ENCODE data around the gene RTN1.

The RTN1 gene

DNA sequence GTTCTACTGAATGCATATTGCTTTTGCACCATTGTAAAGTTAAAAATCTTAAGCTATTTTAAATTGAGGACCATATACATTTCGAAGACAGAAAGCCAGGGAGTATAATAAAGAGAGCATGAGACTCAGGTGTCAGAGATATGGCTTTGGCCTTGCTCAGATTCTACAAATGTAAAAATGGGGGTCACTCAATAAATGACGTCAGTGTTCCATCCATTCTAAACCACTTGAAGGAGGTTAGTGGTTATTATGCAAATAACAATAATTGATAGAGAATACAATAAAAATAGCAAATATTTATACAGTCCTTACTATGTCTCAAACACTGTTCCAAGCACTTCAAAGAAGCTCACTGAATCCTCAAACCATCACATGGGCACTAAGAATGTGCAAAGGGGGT is 20.1 kb downstream of the RTN1 start:
- Histone ChIP-seq H3K23ac (ENCODE audit: low read depth, low read length, poor library complexity) (no peak overlapping the region), H2AFZ (ENCODE audit: low read length) (no peak overlapping the region), H2BK5ac (ENCODE audit: low read length) (no peak overlapping the region), H3K14ac (ENCODE audit: low read length) (no peak overlapping the region), H3K4me2 (ENCODE audit: insufficient read depth, low read length, poor library complexity, severe bottlenecking) (no peak overlapping the region), H3K9ac (ENCODE audit: low read depth, low read length, poor library complexity) (no peak overlapping the region), H2BK12ac (ENCODE audit: low read length) (no peak overlapping the region), H2BK120ac (ENCODE audit: low read depth, low read length) (no peak overlapping the region), H3K36me3 (replicated peaks in 1 of 2; ENCODE audit: control insufficient read depth in 2 of 2, insufficient read depth in 2 of 2, low read length in 2 of 2) (no peaks in the 10 kb centered on the region), H2AK5ac (ENCODE audit: low read depth, low read length) (no peak overlapping the region), H4K91ac (ENCODE audit: low read depth, low read length, poor library complexity) (no peak overlapping the region), H4K8ac (ENCODE audit: low read depth, low read length) (no peak overlapping the region), H3K27ac (replicated peaks; ENCODE audit: low read length) (no peak overlapping the region), H3K4ac (ENCODE audit: low read length) (no peak overlapping the region), H3K79me1 (ENCODE audit: low read depth, low read length) (no peaks in the 10 kb centered on the region), H3K9me3 (replicated peaks in 1 of 2; ENCODE audit: control insufficient read depth in 2 of 2, insufficient read depth in 1 of 2, low read depth in 1 of 2, low read length in 2 of 2) (no peaks in the 10 kb centered on the region), H3K4me1 (ENCODE audit: control insufficient read depth in 2 of 2, insufficient read depth in 1 of 2, low read depth in 1 of 2, low read length in 2 of 2) (no peaks in the 10 kb centered on the region), H3K27me3 (ENCODE audit: control insufficient read depth in 3 of 3, insufficient read depth in 3 of 3, low read depth in 1 of 3, low read length in 3 of 3) (no peaks in the 10 kb centered on the region), H2BK15ac (ENCODE audit: low read length) (no peak overlapping the region), H3K4me3 (ENCODE audit: low read length in 2 of 2) (no peak overlapping the region), H3K18ac (ENCODE audit: low read length) (no peak overlapping the region)
- no CpG with 5 or more reads among the region's 2 CpGs for WGBS, 2 donors (ENCODE audit: extremely low coverage in 2 of 2, insufficient read length in 2 of 2, insufficient replicate concordance in 1 of 2)
- no peak for DNase-seq (ENCODE audit: low spot score)

DNA sequence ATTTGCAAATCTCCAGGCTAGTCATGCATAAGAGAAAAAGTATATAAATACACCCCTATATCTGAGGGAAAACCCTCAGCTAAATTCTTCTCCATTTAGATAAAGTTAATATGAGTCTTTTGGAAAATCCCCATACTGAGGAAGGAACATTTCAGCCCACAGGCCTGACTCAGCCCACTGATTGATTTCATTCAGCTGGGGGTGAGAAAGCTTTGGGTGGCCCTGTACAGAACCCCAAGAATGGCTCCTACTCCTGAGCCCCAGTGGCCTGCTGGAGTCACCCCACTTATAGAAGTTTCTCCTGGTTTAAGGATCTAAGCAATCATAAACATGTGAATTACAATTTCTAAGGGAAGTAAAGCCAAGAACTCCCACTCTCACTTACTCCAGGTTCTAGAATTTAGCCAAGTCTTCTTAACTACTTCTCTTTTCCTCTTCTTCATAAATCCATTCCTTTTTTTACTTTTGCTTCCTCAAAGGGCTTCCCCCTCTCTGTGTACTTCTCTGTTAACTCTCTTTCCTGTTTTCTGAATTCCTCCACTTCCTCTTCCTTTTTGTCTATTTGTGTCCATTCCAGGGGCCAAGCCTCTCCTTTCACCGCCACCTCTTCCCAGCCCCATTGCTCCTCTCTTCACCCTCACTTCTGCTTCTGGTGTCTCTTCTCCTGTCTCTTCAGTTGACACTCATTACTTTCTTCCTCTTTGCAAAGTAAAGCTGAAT is 21.0 kb downstream of the RTN1 start:
- H3K9ac ChIP-seq (ENCODE audit: low read depth, low read length, poor library complexity): no peak overlapping the region
- H3K4me1 ChIP-seq (ENCODE audit: control insufficient read depth in 2 of 2, insufficient read depth in 1 of 2, low read depth in 1 of 2, low read length in 2 of 2): no peaks in the 10 kb centered on the region
- no peak overlapping the region for H4K91ac ChIP-seq (ENCODE audit: low read depth, low read length, poor library complexity)
- no peak overlapping the region for H2BK120ac ChIP-seq (ENCODE audit: low read depth, low read length)
- H2BK15ac ChIP-seq (ENCODE audit: low read length): no peak overlapping the region
- no peaks in the 10 kb centered on the region for H3K9me3 ChIP-seq (replicated peaks in 1 of 2; ENCODE audit: control insufficient read depth in 2 of 2, insufficient read depth in 1 of 2, low read depth in 1 of 2, low read length in 2 of 2)
- peaks cover 0 to 3% (median 0%) of the 10 kb centered on the region in 3 experiments for H3K27me3 ChIP-seq (ENCODE audit: control insufficient read depth in 3 of 3, insufficient read depth in 3 of 3, low read depth in 1 of 3, low read length in 3 of 3)
- no peak overlapping the region for H2AFZ ChIP-seq (ENCODE audit: low read length)
- no peaks in the 10 kb centered on the region for H3K79me1 ChIP-seq (ENCODE audit: low read depth, low read length)
- no peak for DNase-seq (ENCODE audit: low spot score)
- peak overlapping the region; percentile 18 for H3K4me2 ChIP-seq (ENCODE audit: insufficient read depth, low read length, poor library complexity, severe bottlenecking)
- no peak overlapping the region for H2BK12ac ChIP-seq (ENCODE audit: low read length)
- no peak overlapping the region for H2AK5ac ChIP-seq (ENCODE audit: low read depth, low read length)
- H4K8ac ChIP-seq (ENCODE audit: low read depth, low read length): no peak overlapping the region
- H3K4ac ChIP-seq (ENCODE audit: low read length): no peak overlapping the region
- no CpG with 5 or more reads among the region's 1 CpG for WGBS, 2 donors (ENCODE audit: extremely low coverage in 2 of 2, insufficient read length in 2 of 2, insufficient replicate concordance in 1 of 2)
- H3K14ac ChIP-seq (ENCODE audit: low read length): no peak overlapping the region
- H3K23ac ChIP-seq (ENCODE audit: low read depth, low read length, poor library complexity): no peak overlapping the region
- no peaks in the 10 kb centered on the region for H3K36me3 ChIP-seq (replicated peaks in 1 of 2; ENCODE audit: control insufficient read depth in 2 of 2, insufficient read depth in 2 of 2, low read length in 2 of 2)
- no peak overlapping the region for H3K27ac ChIP-seq (replicated peaks; ENCODE audit: low read length)
- H3K18ac ChIP-seq (ENCODE audit: low read length): no peak overlapping the region
- H3K4me3 ChIP-seq (ENCODE audit: low read length in 2 of 2): no peak overlapping the region
- no peak overlapping the region for H2BK5ac ChIP-seq (ENCODE audit: low read length)

DNA sequence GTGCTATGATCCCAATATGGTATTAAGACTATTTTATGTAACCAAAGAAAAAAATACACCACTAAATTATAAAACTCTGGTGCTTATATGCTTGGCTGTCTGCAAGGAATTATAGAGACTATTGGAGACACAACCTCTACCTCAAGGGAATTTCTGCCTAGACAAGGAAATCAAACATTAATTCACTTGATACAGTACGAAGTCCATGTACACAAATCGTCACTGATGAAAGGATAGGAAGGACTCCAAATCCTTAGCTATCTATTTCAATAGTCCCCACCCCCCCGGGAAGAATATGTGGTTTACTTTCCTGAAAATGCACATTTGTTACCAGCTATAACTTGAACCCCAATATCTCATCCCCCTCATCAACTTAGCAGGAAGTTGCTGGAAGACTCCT is 21.9 kb downstream of the RTN1 start:
- no peaks in the 10 kb centered on the region for H3K4me1 ChIP-seq (ENCODE audit: control insufficient read depth in 2 of 2, insufficient read depth in 1 of 2, low read depth in 1 of 2, low read length in 2 of 2)
- H2BK15ac ChIP-seq (ENCODE audit: low read length): no peak overlapping the region
- H3K4me3 ChIP-seq (ENCODE audit: low read length in 2 of 2): no peak overlapping the region

DNA sequence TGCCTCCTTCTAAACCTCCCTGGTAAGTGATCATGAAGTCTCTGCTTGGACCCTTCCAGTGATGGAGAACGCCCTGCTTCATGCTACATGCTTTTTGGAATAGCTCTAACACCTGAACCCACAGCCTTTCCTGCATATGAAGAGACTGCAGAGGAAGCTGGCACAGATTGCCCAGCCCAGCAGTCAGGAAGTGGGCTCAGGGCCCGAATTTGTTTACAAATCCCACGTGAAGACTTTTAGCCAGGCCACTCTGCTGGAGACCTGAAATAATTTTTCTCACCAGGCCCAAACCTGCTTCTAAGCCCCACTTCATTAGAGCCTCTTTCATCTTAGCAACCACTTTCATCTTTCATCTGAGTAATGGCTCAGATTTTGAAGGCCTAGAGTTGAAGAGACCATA is 22.9 kb downstream of the RTN1 start:
- H2BK15ac ChIP-seq (ENCODE audit: low read length): no peak overlapping the region

More for the DNA sequence above, 21.9 kb downstream of the RTN1 start:
- Histone ChIP-seq H4K8ac (ENCODE audit: low read depth, low read length) (no peak overlapping the region), H3K79me1 (ENCODE audit: low read depth, low read length) (no peaks in the 10 kb centered on the region), H2BK5ac (ENCODE audit: low read length) (no peak overlapping the region), H3K14ac (ENCODE audit: low read length) (no peak overlapping the region), H2BK12ac (ENCODE audit: low read length) (no peak overlapping the region), H3K27ac (replicated peaks; ENCODE audit: low read length) (no peak overlapping the region), H4K91ac (ENCODE audit: low read depth, low read length, poor library complexity) (no peak overlapping the region), H2AK5ac (ENCODE audit: low read depth, low read length) (no peak overlapping the region), H3K36me3 (replicated peaks in 1 of 2; ENCODE audit: control insufficient read depth in 2 of 2, insufficient read depth in 2 of 2, low read length in 2 of 2) (no peaks in the 10 kb centered on the region), H3K4me2 (ENCODE audit: insufficient read depth, low read length, poor library complexity, severe bottlenecking) (no peak overlapping the region), H3K23ac (ENCODE audit: low read depth, low read length, poor library complexity) (no peak overlapping the region), H2AFZ (ENCODE audit: low read length) (no peak overlapping the region), H3K9me3 (replicated peaks in 1 of 2; ENCODE audit: control insufficient read depth in 2 of 2, insufficient read depth in 1 of 2, low read depth in 1 of 2, low read length in 2 of 2) (no peaks in the 10 kb centered on the region), H3K9ac (ENCODE audit: low read depth, low read length, poor library complexity) (no peak overlapping the region), H2BK120ac (ENCODE audit: low read depth, low read length) (no peak overlapping the region), H3K27me3 (ENCODE audit: control insufficient read depth in 3 of 3, insufficient read depth in 3 of 3, low read depth in 1 of 3, low read length in 3 of 3) (peaks cover 0 to 3% (median 0%) of the 10 kb centered on the region in 3 experiments), H3K4ac (ENCODE audit: low read length) (no peak overlapping the region), H3K18ac (ENCODE audit: low read length) (no peak overlapping the region)
- no CpG with 5 or more reads among the region's 3 CpGs for WGBS, 2 donors (ENCODE audit: extremely low coverage in 2 of 2, insufficient read length in 2 of 2, insufficient replicate concordance in 1 of 2)
- no peak for DNase-seq (ENCODE audit: low spot score)

More for the DNA sequence above, 22.9 kb downstream of the RTN1 start:
- Histone ChIP-seq H2BK12ac (ENCODE audit: low read length) (no peak overlapping the region), H2BK120ac (ENCODE audit: low read depth, low read length) (no peak overlapping the region), H3K79me1 (ENCODE audit: low read depth, low read length) (no peaks in the 10 kb centered on the region), H3K9ac (ENCODE audit: low read depth, low read length, poor library complexity) (no peak overlapping the region), H3K4me3 (ENCODE audit: low read length in 2 of 2) (no peak overlapping the region), H2AK5ac (ENCODE audit: low read depth, low read length) (no peak overlapping the region), H3K27ac (replicated peaks; ENCODE audit: low read length) (no peak overlapping the region), H4K8ac (ENCODE audit: low read depth, low read length) (no peak overlapping the region), H2AFZ (ENCODE audit: low read length) (no peak overlapping the region), H3K4me2 (ENCODE audit: insufficient read depth, low read length, poor library complexity, severe bottlenecking) (no peak overlapping the region), H4K91ac (ENCODE audit: low read depth, low read length, poor library complexity) (no peak overlapping the region), H3K18ac (ENCODE audit: low read length) (no peak overlapping the region), H3K36me3 (replicated peaks in 1 of 2; ENCODE audit: control insufficient read depth in 2 of 2, insufficient read depth in 2 of 2, low read length in 2 of 2) (no peaks in the 10 kb centered on the region), H3K23ac (ENCODE audit: low read depth, low read length, poor library complexity) (no peak overlapping the region), H3K9me3 (replicated peaks in 1 of 2; ENCODE audit: control insufficient read depth in 2 of 2, insufficient read depth in 1 of 2, low read depth in 1 of 2, low read length in 2 of 2) (no peaks in the 10 kb centered on the region), H3K27me3 (ENCODE audit: control insufficient read depth in 3 of 3, insufficient read depth in 3 of 3, low read depth in 1 of 3, low read length in 3 of 3) (peaks cover 0 to 3% (median 0%) of the 10 kb centered on the region in 3 experiments), H3K14ac (ENCODE audit: low read length) (no peak overlapping the region), H3K4me1 (ENCODE audit: control insufficient read depth in 2 of 2, insufficient read depth in 1 of 2, low read depth in 1 of 2, low read length in 2 of 2) (no peaks in the 10 kb centered on the region), H3K4ac (ENCODE audit: low read length) (no peak overlapping the region), H2BK5ac (ENCODE audit: low read length) (no peak overlapping the region)
- no peak for DNase-seq (ENCODE audit: low spot score)
- WGBS, 2 donors (ENCODE audit: extremely low coverage in 2 of 2, insufficient read length in 2 of 2, insufficient replicate concordance in 1 of 2): no CpG with 5 or more reads among the region's 3 CpGs
